ENCODE measurements around the gene ABO. TPM values are rescaled to one million over a fixed set of nuclear protein-coding genes. Genes with fewer than 3 reads are reported as not detected.
"Not testable (repeated sequence)": the region's sequence is repeated elsewhere in the genome, so short reads cannot be mapped to it uniquely, and the experiment has no call there.

ABO gene
- total and polyA plus RNA-seq, 2 donors (not counting 1 experiment from before 2014, with no cell fraction given), result not detected

DNA sequence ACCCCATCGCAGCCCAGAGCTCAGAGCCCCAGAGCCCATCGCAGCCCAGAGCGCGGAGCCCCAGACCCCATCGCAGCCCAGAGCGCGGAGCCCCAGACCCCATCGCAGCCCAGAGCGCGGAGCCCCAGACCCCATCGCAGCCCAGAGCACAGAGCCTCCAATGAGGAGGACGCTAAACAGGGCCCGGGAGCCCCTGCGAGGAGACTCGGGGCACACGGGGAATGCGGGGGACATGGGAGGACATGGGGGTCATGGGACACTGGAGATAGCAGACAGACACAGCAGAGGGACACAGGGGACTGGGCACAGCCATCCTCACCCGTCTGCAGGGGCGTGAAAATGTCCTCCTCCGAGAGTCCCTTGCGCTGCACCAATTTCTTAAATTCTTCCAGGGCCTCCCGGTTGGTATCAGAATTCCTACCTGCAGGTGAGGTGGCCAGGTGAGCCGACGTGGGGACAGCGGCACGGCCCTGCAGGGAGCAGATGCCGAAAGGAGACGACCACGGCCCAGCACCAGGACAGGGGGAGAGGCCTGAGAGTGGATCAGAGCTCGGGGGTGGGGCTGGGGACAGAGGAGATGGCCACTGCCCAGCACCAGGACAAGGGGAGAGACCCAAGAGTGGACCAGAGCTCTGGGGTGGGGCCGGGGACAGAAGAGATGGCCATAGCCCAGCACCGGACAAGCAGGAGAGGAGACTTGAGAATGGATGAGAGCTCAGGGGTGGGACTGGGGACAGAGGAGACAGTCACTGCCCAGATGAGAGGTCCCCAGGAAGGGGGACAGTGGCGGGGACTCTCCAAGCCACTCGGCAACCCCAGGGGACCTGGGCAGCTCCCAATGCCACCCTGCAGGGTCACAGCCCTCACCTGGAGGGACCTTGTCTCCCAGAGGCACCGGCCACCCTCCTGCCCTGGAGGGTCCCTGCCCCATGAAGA, 68.7 kb downstream of the ABO start:
- ATAC-seq (ENCODE audit: low read depth) (no peak), DNase-seq (no peak)
- no peaks in the 10 kb centered on the region for H4K20me1 ChIP-seq (ENCODE audit: control insufficient read depth, insufficient read depth, low read length, poor library complexity, severe bottlenecking)
- 82% methylated on average over 35 of the region's 35 CpGs for WGBS (ENCODE audit: insufficient coverage)
- intact Hi-C loops (cut with micrococcal nuclease), result no loop called here
- H3K4me1 ChIP-seq (ENCODE audit: control insufficient read depth in 2 of 2, insufficient read depth in 2 of 2, low read length in 2 of 2), result no peaks in the 10 kb centered on the region
- Mint-ChIP-seq H3K4me3 (no peak overlapping the region), H3K4me1 (no peaks in the 10 kb centered on the region), H3K27me3 (peaks cover 10% of the 10 kb centered on the region), H3K27ac (no peak overlapping the region), H3K9me3 (ENCODE audit: insufficient read depth) (no peaks in the 10 kb centered on the region)
- CTCF ChIA-PET, result no interaction called here
- H3K9me3 ChIP-seq (ENCODE audit: control extremely low read depth in 1 of 3, control insufficient read depth in 2 of 3, insufficient read depth in 1 of 3, low read length in 2 of 3), result peaks cover 0 to 7% (median 0%) of the 10 kb centered on the region in 3 donors
- no peaks in the 10 kb centered on the region for H3K79me2 ChIP-seq (ENCODE audit: control insufficient read depth, insufficient read depth, low read length)
- H3K4me3 ChIP-seq (ENCODE audit: control extremely low read depth in 1 of 5, extremely low read depth in 1 of 5, insufficient read depth in 1 of 5, low read depth in 2 of 5, low read length in 4 of 5), result no peak overlapping the region
- POLR2A ChIA-PET, result no interaction called here
- peaks cover 0 to 5% (median 0%) of the 10 kb centered on the region in 4 experiments for H3K27me3 ChIP-seq (replicated peaks in 1 of 4; ENCODE audit: control extremely low read depth in 1 of 4, control insufficient read depth in 3 of 4, insufficient read depth in 4 of 4, low read length in 3 of 4)
- H3K9ac ChIP-seq (ENCODE audit: low read length), result no peak overlapping the region
- H3K4me2 ChIP-seq (replicated peaks; ENCODE audit: low read depth, low read length, poor library complexity, severe bottlenecking), result no peak overlapping the region
- H2AFZ ChIP-seq (ENCODE audit: insufficient read depth, low read depth, low read length, poor library complexity, severe bottlenecking), result no peak overlapping the region
- no peak overlapping the region for H3K27ac ChIP-seq (ENCODE audit: low read length in 2 of 2)
- H3K36me3 ChIP-seq (replicated peaks in 1 of 2; ENCODE audit: control extremely low read depth in 1 of 2, control insufficient read depth in 1 of 2, extremely low read depth in 1 of 2, insufficient read depth in 2 of 2, low read length in 1 of 2), result no peaks in the 10 kb centered on the region
- no peak for TF ChIP-seq EZH2 (IDR thresholded peaks at IDR 0.05; ENCODE audit: borderline replicate concordance, insufficient read depth, low read depth, low read length, poor library complexity, severe bottlenecking)
- TF ChIP-seq, protein P1, sequence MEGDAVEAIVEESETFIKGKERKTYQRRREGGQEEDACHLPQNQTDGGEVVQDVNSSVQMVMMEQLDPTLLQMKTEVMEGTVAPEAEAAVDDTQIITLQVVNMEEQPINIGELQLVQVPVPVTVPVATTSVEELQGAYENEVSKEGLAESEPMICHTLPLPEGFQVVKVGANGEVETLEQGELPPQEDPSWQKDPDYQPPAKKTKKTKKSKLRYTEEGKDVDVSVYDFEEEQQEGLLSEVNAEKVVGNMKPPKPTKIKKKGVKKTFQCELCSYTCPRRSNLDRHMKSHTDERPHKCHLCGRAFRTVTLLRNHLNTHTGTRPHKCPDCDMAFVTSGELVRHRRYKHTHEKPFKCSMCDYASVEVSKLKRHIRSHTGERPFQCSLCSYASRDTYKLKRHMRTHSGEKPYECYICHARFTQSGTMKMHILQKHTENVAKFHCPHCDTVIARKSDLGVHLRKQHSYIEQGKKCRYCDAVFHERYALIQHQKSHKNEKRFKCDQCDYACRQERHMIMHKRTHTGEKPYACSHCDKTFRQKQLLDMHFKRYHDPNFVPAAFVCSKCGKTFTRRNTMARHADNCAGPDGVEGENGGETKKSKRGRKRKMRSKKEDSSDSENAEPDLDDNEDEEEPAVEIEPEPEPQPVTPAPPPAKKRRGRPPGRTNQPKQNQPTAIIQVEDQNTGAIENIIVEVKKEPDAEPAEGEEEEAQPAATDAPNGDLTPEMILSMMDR (IDR thresholded peaks at IDR 0.05), result no peak

DNA sequence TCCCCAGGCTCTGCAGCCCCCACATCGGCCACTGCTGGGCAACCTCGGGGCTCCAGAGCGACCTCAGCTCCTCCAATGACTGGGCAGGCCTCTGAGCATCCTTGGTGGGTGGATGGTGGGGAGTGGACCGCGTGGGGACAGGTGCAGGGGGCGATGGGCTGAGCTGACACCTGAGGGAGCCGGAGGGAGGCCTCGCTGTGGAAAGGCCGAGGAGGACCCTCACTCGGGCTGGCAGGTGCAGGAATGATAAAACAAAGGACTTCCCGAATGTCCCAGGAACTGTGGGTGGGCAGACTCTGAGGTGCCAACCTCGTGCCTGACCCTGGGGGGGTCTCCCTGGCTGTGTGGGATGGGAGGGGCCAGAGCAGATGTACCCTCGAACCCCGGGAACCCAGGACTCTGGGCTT, 69.5 kb downstream of the ABO start:
- H3K27me3 Mint-ChIP-seq; CTCF ChIA-PET; H3K27me3 ChIP-seq (replicated peaks in 1 of 4; ENCODE audit: control extremely low read depth in 1 of 4, control insufficient read depth in 3 of 4, insufficient read depth in 4 of 4, low read length in 3 of 4); H3K4me3 Mint-ChIP-seq; H3K4me2 ChIP-seq (replicated peaks; ENCODE audit: low read depth, low read length, poor library complexity, severe bottlenecking); H3K79me2 ChIP-seq (ENCODE audit: control insufficient read depth, insufficient read depth, low read length); H3K4me1 ChIP-seq (ENCODE audit: control insufficient read depth in 2 of 2, insufficient read depth in 2 of 2, low read length in 2 of 2); H3K9me3 Mint-ChIP-seq (ENCODE audit: insufficient read depth); H3K27ac Mint-ChIP-seq; POLR2A ChIA-PET; H2AFZ ChIP-seq (ENCODE audit: insufficient read depth, low read depth, low read length, poor library complexity, severe bottlenecking); H3K4me1 Mint-ChIP-seq; H3K9ac ChIP-seq (ENCODE audit: low read length); H4K20me1 ChIP-seq (ENCODE audit: control insufficient read depth, insufficient read depth, low read length, poor library complexity, severe bottlenecking); H3K27ac ChIP-seq (ENCODE audit: low read length in 2 of 2); H3K9me3 ChIP-seq (ENCODE audit: control extremely low read depth in 1 of 3, control insufficient read depth in 2 of 3, insufficient read depth in 1 of 3, low read length in 2 of 3); ATAC-seq (ENCODE audit: low read depth); intact Hi-C loops (cut with micrococcal nuclease); DNase-seq; H3K4me3 ChIP-seq (ENCODE audit: control extremely low read depth in 1 of 5, extremely low read depth in 1 of 5, insufficient read depth in 1 of 5, low read depth in 2 of 5, low read length in 4 of 5); H3K36me3 ChIP-seq (replicated peaks in 1 of 2; ENCODE audit: control extremely low read depth in 1 of 2, control insufficient read depth in 1 of 2, extremely low read depth in 1 of 2, insufficient read depth in 2 of 2, low read length in 1 of 2): not testable (repeated sequence)
- WGBS (ENCODE audit: insufficient coverage), result 86% methylated on average over 10 of the region's 14 CpGs

Small RNAs within 50 kb of the gene (small RNA-seq; reads per million reads assigned to genes)
- not detected for gene RF00019 (ENCODE audit: insufficient read length, low read depth, low replicate concordance)

Other genes with a start within 250 kb of the ABO start
- gene GTF3C5, start 244.2 kb downstream of the ABO start, total RNA-seq, result 77.3 and 80.5 TPM in 2 replicates
- gene GTF3C5, start 244.2 kb downstream of the ABO start, polyA plus RNA-seq, result 91.2 and 101 TPM in 2 replicates
- 0.57 and 0.61 TPM in 2 replicates for gene CEL, start 213.2 kb downstream of the ABO start, total RNA-seq
- 0.51 and 0.75 TPM in 2 replicates for gene CEL, start 213.2 kb downstream of the ABO start, polyA plus RNA-seq
- gene RALGDS, start 154.0 kb downstream of the ABO start, total RNA-seq, result 55.7 and 62.4 TPM in 2 replicates
- 87.9 and 88.0 TPM in 2 replicates for gene RALGDS, start 154.0 kb downstream of the ABO start, polyA plus RNA-seq
- gene GBGT1, start 111.3 kb downstream of the ABO start, total RNA-seq, result 52.7 and 57.9 TPM in 2 replicates
- 15.2 and 19.6 TPM in 2 replicates for gene GBGT1, start 111.3 kb downstream of the ABO start, polyA plus RNA-seq
- not detected in 2 replicates for gene OBP2B, start 66.0 kb downstream of the ABO start, total RNA-seq
- not detected in 2 replicates for gene OBP2B, start 66.0 kb downstream of the ABO start, polyA plus RNA-seq
- 24.8 and 25.9 TPM in 2 replicates for gene SURF6, start 61.0 kb upstream of the ABO start, total RNA-seq
- gene SURF6, start 61.0 kb upstream of the ABO start, polyA plus RNA-seq, result 14.7 and 24.4 TPM in 2 replicates
- 50.4 and 56.9 TPM in 2 replicates for gene MED22, start 72.9 kb upstream of the ABO start, total RNA-seq
- gene MED22, start 72.9 kb upstream of the ABO start, polyA plus RNA-seq, result 33.9 and 44.9 TPM in 2 replicates
- gene RPL7A, start 73.0 kb upstream of the ABO start, total RNA-seq, result 2,342 and 2,407 TPM in 2 replicates
- gene RPL7A, start 73.0 kb upstream of the ABO start, polyA plus RNA-seq, result 3,489 and 3,937 TPM in 2 replicates
- 44.1 and 56.2 TPM in 2 replicates for gene SURF1, start 81.3 kb upstream of the ABO start, total RNA-seq
- 46.7 and 54.5 TPM in 2 replicates for gene SURF1, start 81.3 kb upstream of the ABO start, polyA plus RNA-seq
- 16.9 and 17.1 TPM in 2 replicates for gene SURF2, start 81.3 kb upstream of the ABO start, total RNA-seq
- 14.0 and 17.3 TPM in 2 replicates for gene SURF2, start 81.3 kb upstream of the ABO start, polyA plus RNA-seq
- gene SURF4, start 100.9 kb upstream of the ABO start, total RNA-seq, result 43.8 and 44.1 TPM in 2 replicates
- 34.7 and 44.9 TPM in 2 replicates for gene SURF4, start 100.9 kb upstream of the ABO start, polyA plus RNA-seq
- gene STKLD1, start 101.2 kb upstream of the ABO start, total RNA-seq, result 1.1 and 2.7 TPM in 2 replicates
- 0.18 and 0.79 TPM in 2 replicates for gene STKLD1, start 101.2 kb upstream of the ABO start, polyA plus RNA-seq
- 37.1 and 39.9 TPM in 2 replicates for gene REXO4, start 142.8 kb upstream of the ABO start, total RNA-seq
- gene REXO4, start 142.8 kb upstream of the ABO start, polyA plus RNA-seq, result 22.2 and 25.0 TPM in 2 replicates
- 2.5 and 3.3 TPM in 2 replicates for gene ADAMTS13, start 147.2 kb upstream of the ABO start, total RNA-seq
- gene ADAMTS13, start 147.2 kb upstream of the ABO start, polyA plus RNA-seq, result 4.9 and 5.7 TPM in 2 replicates
- 31.1 and 37.1 TPM in 2 replicates for gene CACFD1, start 184.8 kb upstream of the ABO start, total RNA-seq
- gene CACFD1, start 184.8 kb upstream of the ABO start, polyA plus RNA-seq, result 19.6 and 27.4 TPM in 2 replicates
- gene SLC2A6, start 203.9 kb upstream of the ABO start, total RNA-seq, result 47.0 and 51.8 TPM in 2 replicates
- 85.2 and 108 TPM in 2 replicates for gene SLC2A6, start 203.9 kb upstream of the ABO start, polyA plus RNA-seq
- not detected in 2 replicates for gene MYMK, start 249.8 kb upstream of the ABO start, total RNA-seq
- gene MYMK, start 249.8 kb upstream of the ABO start, polyA plus RNA-seq, result not detected in 2 replicates

Data from B cell (primary cell).